ENCODE data around the gene PLA2G2C. TPM values are rescaled to one million over a fixed set of nuclear protein-coding genes. Genes with fewer than 3 reads are reported as not detected.

The PLA2G2C gene
- total RNA-seq, 2 experiments from 2014 or later, result 0.43 to 0.44 TPM

DNA sequence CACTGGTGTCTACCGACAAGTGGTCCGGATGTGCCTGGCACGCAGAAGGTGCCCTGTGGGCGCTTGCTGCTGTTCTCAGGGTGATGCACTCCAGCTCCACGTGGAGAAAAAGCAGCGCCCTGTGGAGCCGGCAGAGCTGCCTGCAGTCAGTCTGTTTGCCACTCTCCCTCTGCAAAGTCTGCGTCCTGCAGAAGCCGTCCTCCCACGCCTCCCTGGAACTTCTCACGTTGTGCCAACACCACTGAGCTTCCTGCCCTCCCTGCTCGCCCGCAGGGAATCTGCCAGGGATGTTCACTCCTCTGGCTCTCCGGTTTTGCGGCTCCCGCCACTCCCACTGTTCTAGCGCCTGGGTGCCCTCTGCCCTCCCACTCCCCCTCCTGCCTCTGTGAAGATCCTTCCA lies 20.3 kb downstream of the PLA2G2C start:
- peaks cover 9% of the 10 kb centered on the region for H3K36me3 Mint-ChIP-seq
- H3K27me3 Mint-ChIP-seq, result peaks cover 2% of the 10 kb centered on the region
- intact Hi-C loops (cut with micrococcal nuclease), result no loop called here
- H3K4me3 Mint-ChIP-seq, result no peak overlapping the region
- ChIA-PET CTCF (interaction anchor here (0.9 to 6.4 kb wide), 4 partner anchors 13 to 28 kb away, joined by 3 to 58 read pairs (median 4); no protein-coding TSS in a partner anchor), POLR2A (no interaction called here)
- peaks cover under 1% of the 10 kb centered on the region for H3K4me1 Mint-ChIP-seq (ENCODE audit: low read depth)
- no peak overlapping the region for H3K27ac Mint-ChIP-seq
- H3K9me3 Mint-ChIP-seq, result peaks cover 39% of the 10 kb centered on the region
- no peak for DNase-seq

DNA sequence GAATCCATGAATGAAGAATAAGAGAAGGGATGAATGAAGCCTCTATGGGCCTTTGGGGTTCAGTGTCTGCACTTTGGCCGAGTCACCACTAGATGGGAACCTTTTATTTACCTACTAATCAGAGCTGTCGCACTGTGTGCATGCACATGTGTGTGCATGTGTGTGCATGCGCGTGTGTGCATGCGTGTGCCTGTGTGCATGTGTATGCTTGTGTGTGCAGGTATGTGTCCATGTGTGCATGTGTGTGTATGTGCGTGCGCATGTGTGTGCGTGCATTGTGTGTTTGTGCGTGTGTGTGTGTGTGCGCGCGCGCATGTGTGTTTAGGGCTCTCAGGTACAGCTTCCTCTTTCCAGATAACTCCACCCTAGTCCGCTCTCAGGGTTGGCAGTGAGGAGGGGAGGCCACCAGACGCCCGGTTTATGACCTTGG lies 20.8 kb downstream of the PLA2G2C start:
- Mint-ChIP-seq H3K9me3 (peaks cover 44% of the 10 kb centered on the region), H3K36me3 (peaks cover 9% of the 10 kb centered on the region), H3K27ac (no peak overlapping the region), H3K4me3 (no peak overlapping the region), H3K4me1 (ENCODE audit: low read depth) (no peaks in the 10 kb centered on the region), H3K27me3 (peaks cover 2% of the 10 kb centered on the region)
- POLR2A ChIA-PET, result no interaction called here
- DNase-seq, result peak; percentile 29
- intact Hi-C loops (cut with micrococcal nuclease), result loop anchor here (1.0 kb wide), 1 partner anchor 30 kb away; no protein-coding TSS in a partner anchor
- CTCF ChIA-PET, result interaction anchor here (0.9 to 6.4 kb wide), 5 partner anchors 14 to 48 kb away, joined by 3 to 58 read pairs (median 4); no protein-coding TSS in a partner anchor

DNA sequence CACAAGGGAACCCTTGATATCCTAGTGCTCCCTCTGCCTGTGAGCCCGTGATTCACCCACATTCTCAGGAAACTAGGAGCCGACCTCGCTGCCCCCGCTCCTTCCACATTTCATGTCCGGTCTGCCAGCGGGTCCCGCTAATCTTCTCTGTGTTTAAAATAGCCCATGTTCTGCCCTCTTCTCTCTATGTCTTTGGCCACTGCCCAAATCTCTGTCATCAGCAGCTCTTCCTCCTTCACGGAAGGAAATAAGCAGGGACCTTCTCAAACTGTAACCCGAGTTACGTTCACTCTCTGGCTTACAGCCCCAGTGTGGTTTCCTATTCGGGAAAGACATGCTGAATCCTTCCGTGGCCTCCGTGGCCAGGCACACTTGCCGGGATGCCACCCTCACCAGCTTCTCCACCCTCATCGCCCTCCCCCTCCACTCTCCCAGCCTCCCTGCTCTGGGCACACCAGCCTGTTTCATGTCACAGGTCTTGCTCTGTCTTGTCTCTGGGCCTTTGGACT lies 21.6 kb downstream of the PLA2G2C start:
- DNase-seq, result no peak
- peaks cover 2% of the 10 kb centered on the region for H3K27me3 Mint-ChIP-seq
- peaks cover 51% of the 10 kb centered on the region for H3K9me3 Mint-ChIP-seq
- ChIA-PET CTCF (interaction anchor here (0.7 to 6.4 kb wide), 3 partner anchors 29 to 168 kb away, joined by 3 to 58 read pairs (median 4); no protein-coding TSS in a partner anchor), POLR2A (no interaction called here)
- H3K27ac Mint-ChIP-seq, result no peak overlapping the region
- H3K4me1 Mint-ChIP-seq (ENCODE audit: low read depth), result no peaks in the 10 kb centered on the region
- peaks cover 9% of the 10 kb centered on the region for H3K36me3 Mint-ChIP-seq
- H3K4me3 Mint-ChIP-seq, result no peak overlapping the region
- intact Hi-C loops (cut with micrococcal nuclease), result loop anchor here (1.0 kb wide), 1 partner anchor 31 kb away; no protein-coding TSS in a partner anchor

DNA sequence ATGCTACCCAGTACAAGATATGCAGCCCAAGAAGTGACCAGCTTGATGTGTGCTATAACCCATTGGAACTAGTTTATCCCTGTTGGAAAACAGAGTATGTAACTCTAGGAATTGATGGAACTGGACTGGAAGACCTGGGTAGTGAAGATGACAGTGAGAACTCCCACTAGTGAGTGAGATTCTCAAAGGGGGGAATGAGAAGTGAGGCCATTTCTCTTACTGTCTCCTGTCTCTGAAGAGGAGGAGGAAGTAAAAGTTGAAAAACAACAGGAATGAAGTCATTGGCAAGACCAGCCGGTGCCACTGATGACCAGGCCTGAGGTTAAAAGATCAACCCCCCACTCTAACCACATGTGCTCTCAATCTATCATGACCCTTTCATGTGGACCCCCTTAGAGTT lies 26.3 kb downstream of the PLA2G2C start:
- CTCF ChIA-PET, result interaction anchor here (0.6 to 3.1 kb wide), 2 partner anchors 36 to 267 kb away, joined by 3 to 22 read pairs; no protein-coding TSS in a partner anchor
- no peak overlapping the region for H3K4me3 Mint-ChIP-seq
- no peaks in the 10 kb centered on the region for H3K4me1 Mint-ChIP-seq (ENCODE audit: low read depth)
- DNase-seq, result no peak
- POLR2A ChIA-PET, result no interaction called here
- intact Hi-C loops (cut with micrococcal nuclease), result no loop called here
- H3K9me3 Mint-ChIP-seq, result peaks cover 64% of the 10 kb centered on the region
- peaks cover 8% of the 10 kb centered on the region for H3K36me3 Mint-ChIP-seq
- no peaks in the 10 kb centered on the region for H3K27me3 Mint-ChIP-seq
- no peak overlapping the region for H3K27ac Mint-ChIP-seq

DNA sequence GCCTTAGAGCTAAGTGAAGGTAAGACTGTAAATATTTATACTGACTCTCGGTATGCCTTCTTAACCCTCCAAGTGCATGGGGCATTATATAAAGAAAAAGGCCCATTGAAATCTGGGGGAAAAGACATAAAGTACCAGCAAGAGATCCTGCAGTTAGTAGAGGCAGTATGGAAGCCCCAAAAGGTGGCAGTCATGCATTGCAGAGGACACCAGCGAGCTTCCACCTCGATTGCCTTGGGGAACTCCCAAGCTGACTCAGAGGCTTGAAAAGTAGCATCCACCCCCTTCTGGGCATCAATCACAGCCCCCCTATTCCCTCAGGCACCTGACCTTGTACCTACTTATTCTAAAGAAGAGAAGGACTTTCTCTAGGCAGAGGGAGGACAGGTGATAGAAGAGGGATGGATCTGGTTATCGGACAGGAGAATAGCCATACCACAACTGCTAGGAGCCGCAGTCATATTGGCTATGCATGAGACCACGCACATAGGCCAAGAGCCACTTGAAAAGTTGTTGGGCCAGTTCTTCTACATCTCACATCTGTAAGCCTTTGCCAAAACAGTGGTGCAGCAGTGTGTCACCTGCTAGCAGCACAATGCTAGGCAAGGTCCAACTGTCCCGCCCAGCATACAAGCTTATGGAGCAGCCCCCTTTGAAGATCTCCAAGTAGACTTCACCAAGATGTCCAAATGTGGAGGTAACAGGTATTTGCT lies 27.8 kb downstream of the PLA2G2C start:
- Mint-ChIP-seq H3K4me1 (ENCODE audit: low read depth) (peaks cover 11% of the 10 kb centered on the region), H3K4me3 (no peak overlapping the region), H3K27me3 (no peaks in the 10 kb centered on the region), H3K9me3 (peaks cover 53% of the 10 kb centered on the region), H3K36me3 (peaks cover 6% of the 10 kb centered on the region), H3K27ac (no peak overlapping the region)
- peak; percentile 49 for DNase-seq
- ChIA-PET CTCF (interaction anchor here (0.7 to 3.1 kb wide), 5 partner anchors 33 to 335 kb away, joined by 3 to 22 read pairs (median 5); no protein-coding TSS in a partner anchor), POLR2A (no interaction called here)
- intact Hi-C loops (cut with micrococcal nuclease), result no loop called here

DNA sequence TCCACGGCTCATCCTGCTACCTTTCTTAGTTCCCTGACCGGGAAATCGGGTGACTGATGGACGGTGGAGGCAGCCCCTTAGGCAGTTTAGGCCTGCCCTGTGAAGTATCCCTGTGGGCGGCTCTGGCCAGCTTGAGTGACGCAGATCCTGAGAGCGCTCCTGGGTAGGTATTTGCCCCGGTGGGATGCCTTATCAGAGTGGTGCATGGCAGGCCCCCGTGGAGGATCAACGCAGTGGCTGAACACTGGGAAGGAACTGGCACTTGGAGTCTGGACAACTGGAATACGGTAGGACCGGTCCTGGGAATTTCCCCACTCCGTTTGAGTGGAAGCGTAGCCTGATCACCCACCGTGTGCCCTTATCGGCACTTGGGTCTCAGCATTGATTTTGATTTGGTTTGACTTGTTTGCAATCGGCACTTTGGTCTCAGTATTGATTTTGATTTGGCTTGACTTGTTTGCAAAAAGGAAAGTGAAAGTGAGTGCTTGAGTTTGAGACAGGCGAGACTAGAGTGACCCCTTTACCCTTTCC lies 32.0 kb downstream of the PLA2G2C start:
- DNase-seq, result no peak
- H3K4me3 Mint-ChIP-seq, result peak overlapping the region; percentile 18
- H3K27ac Mint-ChIP-seq, result no peak overlapping the region
- ChIA-PET POLR2A (no interaction called here), CTCF (interaction anchor here (4.0 to 5.5 kb wide), 4 partner anchors 41 to 237 kb away, joined by 23 to 52 read pairs (median 34); no protein-coding TSS in a partner anchor)
- H3K27me3 Mint-ChIP-seq, result peaks cover 3% of the 10 kb centered on the region
- H3K4me1 Mint-ChIP-seq (ENCODE audit: low read depth), result peaks cover 14% of the 10 kb centered on the region
- intact Hi-C loops (cut with micrococcal nuclease), result no loop called here
- H3K9me3 Mint-ChIP-seq, result peaks cover 12% of the 10 kb centered on the region
- peaks cover 2% of the 10 kb centered on the region for H3K36me3 Mint-ChIP-seq

DNA sequence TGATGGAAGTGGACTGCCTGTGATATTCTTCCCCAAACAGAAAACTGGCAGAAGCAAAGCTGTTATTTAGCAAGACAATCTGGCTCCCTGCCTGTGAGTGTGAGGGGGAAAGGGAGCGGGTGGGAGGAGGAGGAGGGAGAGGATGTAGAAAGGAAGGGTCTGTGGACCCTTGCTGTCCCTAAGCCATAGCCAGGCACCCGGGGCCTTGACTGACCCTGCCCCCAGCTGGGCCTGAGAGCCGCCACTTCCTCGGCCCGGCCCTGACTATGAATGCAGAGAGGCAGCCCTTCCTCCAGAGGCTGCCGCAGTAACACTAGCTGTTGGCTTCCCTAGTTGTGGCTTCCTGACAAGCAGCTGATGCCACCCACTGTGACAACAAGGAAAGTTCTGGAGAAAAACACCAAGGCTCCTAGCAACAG lies 33.3 kb downstream of the PLA2G2C start:
- intact Hi-C loops (cut with micrococcal nuclease), result loop anchor here (1.0 to 2.0 kb wide), 3 partner anchors 52 to 235 kb away; no protein-coding TSS in a partner anchor
- H3K4me3 Mint-ChIP-seq, result no peak overlapping the region
- H3K4me1 Mint-ChIP-seq (ENCODE audit: low read depth), result peaks cover 14% of the 10 kb centered on the region
- H3K9me3 Mint-ChIP-seq, result peaks cover 2% of the 10 kb centered on the region
- DNase-seq, result no peak
- peaks cover 3% of the 10 kb centered on the region for H3K27me3 Mint-ChIP-seq
- H3K27ac Mint-ChIP-seq, result no peak overlapping the region
- ChIA-PET CTCF (interaction anchor here (0.6 to 5.5 kb wide), 18 partner anchors 8 to 243 kb away, joined by 3 to 52 read pairs (median 4); no protein-coding TSS in a partner anchor), POLR2A (no interaction called here)
- peaks cover 2% of the 10 kb centered on the region for H3K36me3 Mint-ChIP-seq

DNA sequence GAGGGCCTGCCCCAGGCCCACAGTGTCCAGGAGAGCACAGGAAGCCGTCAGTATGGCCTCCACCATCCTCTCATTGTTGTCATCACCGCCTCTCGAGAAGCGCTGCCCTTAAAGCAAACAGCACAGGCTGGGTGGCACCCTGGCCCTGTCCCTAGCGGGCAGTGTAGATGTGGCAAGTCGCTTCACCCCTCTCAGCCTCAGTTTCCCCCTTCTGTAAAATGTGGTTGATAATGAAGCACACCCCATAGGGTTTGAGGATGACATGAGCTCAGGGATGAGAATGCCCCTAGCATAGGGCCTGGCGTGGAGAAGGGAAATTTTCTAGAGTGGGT lies 33.8 kb downstream of the PLA2G2C start:
- peak overlapping the region; percentile 53 for H3K4me3 Mint-ChIP-seq
- H3K9me3 Mint-ChIP-seq, result no peaks in the 10 kb centered on the region
- peaks cover 3% of the 10 kb centered on the region for H3K27me3 Mint-ChIP-seq
- intact Hi-C loops (cut with micrococcal nuclease), result loop anchor here (1.0 to 2.0 kb wide), 3 partner anchors 51 to 234 kb away; no protein-coding TSS in a partner anchor
- peaks cover 2% of the 10 kb centered on the region for H3K36me3 Mint-ChIP-seq
- DNase-seq, result no peak
- POLR2A ChIA-PET, result no interaction called here
- CTCF ChIA-PET, result interaction anchor here (0.6 to 5.5 kb wide), 23 partner anchors 9 to 246 kb away, joined by 3 to 52 read pairs (median 4); no protein-coding TSS in a partner anchor
- no peak overlapping the region for H3K27ac Mint-ChIP-seq
- H3K4me1 Mint-ChIP-seq (ENCODE audit: low read depth), result peaks cover 14% of the 10 kb centered on the region

DNA sequence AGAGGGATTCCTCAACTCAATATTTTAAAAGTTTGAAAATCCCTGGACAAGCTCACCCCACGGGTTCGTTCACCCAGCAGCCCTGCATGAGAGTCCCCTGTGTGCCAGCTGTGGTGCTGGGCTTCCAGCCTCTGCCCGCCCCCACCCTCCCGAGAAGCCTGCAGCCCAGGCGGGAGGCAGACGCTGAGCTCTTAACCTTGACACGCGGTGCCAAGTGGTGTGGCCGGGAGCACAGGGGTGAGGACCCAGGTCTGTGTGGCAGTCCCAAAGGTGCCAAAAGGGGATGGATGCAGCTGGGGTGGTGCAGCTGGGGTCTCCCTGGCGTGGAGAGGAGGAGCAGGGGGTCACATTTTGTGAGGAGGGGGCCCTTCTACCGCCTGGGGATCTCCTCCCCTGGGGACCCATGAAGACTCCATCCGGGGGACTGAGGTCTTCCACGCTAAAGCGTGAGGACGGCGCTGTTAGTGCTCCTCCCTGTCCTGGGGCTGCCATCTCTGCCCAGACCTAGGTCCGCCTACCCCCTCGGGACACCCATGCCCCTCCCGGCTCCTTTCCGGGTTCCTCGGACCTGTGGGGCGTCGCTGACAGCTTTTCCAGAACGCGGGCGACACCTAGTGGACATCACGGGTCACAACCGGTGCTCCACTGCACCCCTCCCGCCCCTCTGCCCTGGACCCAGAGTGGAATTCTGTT lies 34.3 kb downstream of the PLA2G2C start:
- ChIA-PET CTCF (interaction anchor here (0.5 to 5.5 kb wide), 29 partner anchors 8 to 341 kb away, joined by 3 to 52 read pairs (median 4); partner anchors contain the start of gene OTUD3), POLR2A (no interaction called here)
- Mint-ChIP-seq H3K27me3 (peaks cover 3% of the 10 kb centered on the region), H3K4me3 (peak overlapping the region; percentile 53), H3K4me1 (ENCODE audit: low read depth) (peaks cover 14% of the 10 kb centered on the region), H3K27ac (no peak overlapping the region), H3K9me3 (no peaks in the 10 kb centered on the region), H3K36me3 (no peaks in the 10 kb centered on the region)
- DNase-seq, result peak; percentile 84
- intact Hi-C loops (cut with micrococcal nuclease), result loop anchor here (1.0 to 2.0 kb wide), 3 partner anchors 51 to 234 kb away; no protein-coding TSS in a partner anchor

DNA sequence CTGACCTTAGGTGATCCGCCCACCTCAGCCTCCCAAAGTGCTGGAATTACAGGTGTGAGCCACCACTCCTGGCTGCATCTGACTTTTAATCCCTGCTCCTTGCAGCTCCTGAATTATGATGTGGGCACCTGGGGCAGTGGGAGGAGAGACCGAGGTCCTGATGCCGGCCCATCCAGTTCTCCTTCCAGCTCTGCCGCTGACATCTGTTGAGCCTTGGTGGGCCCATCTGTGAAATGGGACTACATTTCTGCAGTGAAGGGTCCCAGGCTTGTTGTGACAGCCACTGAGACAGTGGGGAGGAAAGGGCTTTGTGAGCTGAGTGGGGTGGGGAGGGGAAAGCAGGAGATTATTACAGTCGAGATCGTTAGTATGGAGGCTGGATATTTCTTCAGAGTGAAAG lies 35.3 kb downstream of the PLA2G2C start:
- DNase-seq, result no peak
- intact Hi-C loops (cut with micrococcal nuclease), result no loop called here
- ChIA-PET CTCF (interaction anchor here (1.3 to 5.5 kb wide), 8 partner anchors 28 to 269 kb away, joined by 3 to 52 read pairs (median 18); partner anchors contain the start of gene OTUD3), POLR2A (no interaction called here)
- Mint-ChIP-seq H3K36me3 (no peaks in the 10 kb centered on the region), H3K27me3 (peaks cover 3% of the 10 kb centered on the region), H3K4me1 (ENCODE audit: low read depth) (peaks cover 14% of the 10 kb centered on the region), H3K27ac (no peak overlapping the region), H3K9me3 (no peaks in the 10 kb centered on the region), H3K4me3 (no peak overlapping the region)

DNA sequence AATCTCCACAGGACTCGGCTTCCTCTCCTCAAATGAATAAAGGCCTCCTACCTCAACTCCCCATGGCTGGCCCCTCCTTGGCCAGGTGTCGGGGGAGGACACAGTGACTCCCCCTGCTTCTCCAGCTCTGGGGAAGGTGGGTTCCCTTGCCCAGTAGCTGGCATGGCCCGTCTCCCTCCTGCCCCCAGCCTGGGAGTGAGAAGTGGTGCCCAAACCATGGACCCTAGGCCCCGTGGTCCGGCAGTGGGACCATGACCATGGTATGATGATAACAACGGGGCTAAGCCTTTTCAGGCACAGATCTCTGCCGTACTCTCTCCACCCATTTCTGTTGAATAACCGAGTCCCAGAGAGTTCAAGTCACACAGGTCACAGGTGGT lies 36.0 kb downstream of the PLA2G2C start:
- intact Hi-C loops (cut with micrococcal nuclease), result no loop called here
- DNase-seq, result no peak
- H3K9me3 Mint-ChIP-seq, result no peaks in the 10 kb centered on the region
- H3K4me1 Mint-ChIP-seq (ENCODE audit: low read depth), result peaks cover 14% of the 10 kb centered on the region
- CTCF ChIA-PET, result interaction anchor here (2.0 to 5.5 kb wide), 4 partner anchors 45 to 268 kb away, joined by 12 to 52 read pairs (median 34); partner anchors contain the start of gene OTUD3
- H3K27me3 Mint-ChIP-seq, result peaks cover 3% of the 10 kb centered on the region
- no peak overlapping the region for H3K4me3 Mint-ChIP-seq
- POLR2A ChIA-PET, result no interaction called here
- H3K27ac Mint-ChIP-seq, result no peak overlapping the region
- no peaks in the 10 kb centered on the region for H3K36me3 Mint-ChIP-seq

Data from activated CD4-positive, alpha-beta memory T cell treated with anti-CD3 and anti-CD28 coated beads for 36 hours (primary cell).